ENCODE measurements around the gene SLC6A13. TPM values are rescaled to one million over a fixed set of nuclear protein-coding genes. Genes with fewer than 3 reads are reported as not detected.
"Not testable (repeated sequence)": the region's sequence is repeated elsewhere in the genome, so short reads cannot be mapped to it uniquely, and the experiment has no call there.

SLC6A13 gene
- total RNA-seq, 1 experiment from 2014 or later, result not detected

DNA sequence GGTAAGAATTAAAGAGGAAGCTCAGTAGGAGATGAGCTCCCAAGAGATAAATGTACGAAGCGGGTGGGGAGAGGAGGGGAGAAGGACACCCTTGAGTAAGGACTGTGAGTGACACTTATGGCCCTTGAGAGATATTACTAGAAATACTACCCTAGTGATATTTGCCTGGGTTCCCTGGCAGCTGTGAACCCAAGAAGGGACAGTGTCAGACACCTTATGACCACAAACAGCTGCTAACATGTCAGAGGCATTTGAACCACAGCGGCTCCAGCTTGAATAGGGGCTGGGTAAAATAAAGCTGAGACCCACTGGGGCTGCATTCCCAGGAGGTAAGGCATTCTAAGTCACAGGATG is 29.0 kb downstream of the SLC6A13 start:
- no peak for DNase-seq (ENCODE audit: low read depth)

DNA sequence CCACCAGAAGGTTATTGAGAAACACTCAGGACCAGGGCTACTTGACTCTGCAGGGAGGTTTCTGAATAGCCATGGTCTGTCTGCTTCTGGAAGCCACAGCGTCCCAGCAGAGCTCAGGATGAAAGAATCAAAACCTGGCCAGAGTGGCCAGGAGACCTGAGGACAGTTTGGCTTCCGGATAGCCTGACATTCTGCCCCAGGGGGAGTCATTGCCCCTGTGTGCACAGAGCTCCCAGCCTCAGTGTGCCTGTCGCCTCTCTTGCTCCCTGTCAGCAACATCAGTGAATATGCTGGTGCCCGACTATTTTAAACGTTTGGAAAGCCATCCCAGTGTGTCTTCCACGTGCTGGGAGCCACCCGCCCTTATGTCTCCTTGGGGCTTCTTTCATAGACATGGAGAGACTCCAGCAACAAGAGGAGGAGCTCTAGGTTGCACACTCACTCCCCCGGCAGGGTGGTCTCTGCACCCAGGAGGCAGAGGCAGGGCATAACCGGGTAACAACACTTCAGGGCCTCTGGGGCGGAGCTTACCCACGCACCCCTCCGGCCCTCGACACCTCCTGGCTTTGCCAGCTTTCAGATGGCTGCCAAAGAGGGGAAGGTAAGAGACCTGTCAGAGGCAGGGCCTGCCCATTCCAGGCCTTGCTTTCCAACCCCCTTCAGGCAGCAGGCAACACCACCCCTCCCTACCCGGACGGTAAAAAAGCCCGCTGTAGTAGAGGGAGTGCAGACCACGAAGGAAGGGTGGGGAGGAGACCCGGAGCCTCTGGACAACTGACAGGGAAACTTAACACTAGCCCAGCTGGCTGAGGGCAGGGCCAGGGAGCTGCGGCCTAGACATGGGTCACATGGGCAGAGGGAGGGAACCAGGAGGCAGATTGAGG is 29.7 kb downstream of the SLC6A13 start:
- no peak for DNase-seq (ENCODE audit: low read depth)

DNA sequence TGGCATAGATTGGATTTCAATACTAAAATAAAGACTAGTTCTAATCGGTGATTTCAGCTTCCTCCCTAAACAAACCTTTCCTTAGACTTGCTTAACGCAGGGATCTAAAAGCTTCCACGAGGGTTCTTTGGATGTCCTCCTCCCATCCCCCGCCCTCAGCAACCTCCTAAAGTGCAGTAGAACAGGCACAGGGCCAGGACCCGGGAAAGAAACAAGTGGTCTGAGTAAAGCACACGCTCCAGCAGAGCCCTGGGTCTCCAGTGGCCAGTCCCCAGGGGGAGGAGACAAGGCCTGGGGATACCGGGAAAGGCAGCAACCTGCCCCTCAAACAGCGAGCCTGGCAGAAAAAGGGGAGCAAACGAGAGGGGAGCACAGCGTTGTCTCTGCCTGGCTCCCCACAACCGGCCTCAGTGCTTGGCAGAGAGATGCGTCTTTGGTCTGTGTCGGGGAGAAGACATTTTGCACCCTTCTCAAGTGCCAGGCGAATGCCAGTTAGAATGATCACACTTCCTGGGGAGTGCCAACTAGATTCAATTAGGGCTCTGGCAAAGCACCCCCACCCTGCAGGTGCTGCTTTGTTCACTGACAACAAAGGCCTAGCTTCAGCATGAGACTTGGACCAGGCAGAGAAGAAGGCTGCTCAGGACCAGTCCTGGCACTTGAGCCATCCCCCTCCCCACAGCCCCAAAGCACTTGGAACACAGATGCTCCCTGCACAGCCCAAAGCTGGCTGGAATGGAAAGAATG is 31.5 kb downstream of the SLC6A13 start:
- DNase-seq (ENCODE audit: low read depth), result no peak

DNA sequence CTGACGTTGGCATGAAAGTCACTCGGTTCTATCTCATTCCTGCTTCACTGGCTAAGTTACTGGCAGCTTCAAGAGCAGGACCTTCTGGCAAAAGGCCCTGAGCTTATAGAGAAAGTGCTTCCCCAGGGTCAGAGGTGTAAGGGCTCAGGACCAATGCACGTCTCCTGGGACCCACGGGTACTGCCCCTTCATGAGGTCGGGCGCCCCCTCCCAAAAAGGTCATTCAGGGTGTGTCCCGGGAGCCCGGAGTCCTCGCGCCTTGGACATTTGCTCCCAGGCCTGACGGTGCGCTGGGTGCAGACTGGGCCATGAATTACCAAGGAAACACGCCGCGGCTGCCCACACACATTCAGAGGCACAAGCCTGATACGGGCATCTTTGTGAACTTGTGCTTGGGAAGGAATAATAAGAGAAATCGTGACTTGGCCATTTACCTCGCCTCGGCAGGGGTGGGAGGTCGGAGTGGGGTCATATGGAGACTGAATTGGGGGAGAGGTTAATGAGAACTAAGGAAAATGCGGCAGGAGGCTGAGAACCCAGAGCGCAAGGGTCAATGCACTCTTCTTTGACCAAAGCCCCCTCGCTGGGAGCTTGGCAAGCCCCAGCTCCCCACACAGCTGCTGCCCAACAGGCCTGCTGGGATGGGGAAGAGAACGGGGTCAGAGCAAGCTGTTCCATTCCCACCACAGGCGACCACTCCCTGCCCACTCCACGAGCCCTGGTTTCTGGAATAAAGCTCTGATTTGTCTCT is 33.0 kb downstream of the SLC6A13 start:
- no peak for DNase-seq (ENCODE audit: low read depth)

DNA sequence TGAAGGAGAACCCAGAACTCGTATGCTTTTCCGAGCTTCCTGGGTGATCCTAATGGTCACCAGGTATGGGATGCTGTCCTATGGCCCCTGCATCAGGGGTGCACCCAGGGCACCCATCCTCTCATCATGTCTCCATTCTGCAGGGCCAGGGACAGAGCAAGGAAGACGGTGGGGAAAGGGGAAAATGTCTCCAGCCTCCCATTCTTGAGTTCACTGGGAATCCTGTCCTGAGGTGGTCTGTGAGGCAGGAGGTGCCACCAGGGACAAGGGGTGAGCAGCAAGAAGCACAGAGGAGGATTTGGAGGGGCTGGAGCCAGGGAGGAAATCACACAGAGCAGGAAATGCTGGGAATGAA is 33.8 kb downstream of the SLC6A13 start:
- no peak for DNase-seq (ENCODE audit: low read depth)

DNA sequence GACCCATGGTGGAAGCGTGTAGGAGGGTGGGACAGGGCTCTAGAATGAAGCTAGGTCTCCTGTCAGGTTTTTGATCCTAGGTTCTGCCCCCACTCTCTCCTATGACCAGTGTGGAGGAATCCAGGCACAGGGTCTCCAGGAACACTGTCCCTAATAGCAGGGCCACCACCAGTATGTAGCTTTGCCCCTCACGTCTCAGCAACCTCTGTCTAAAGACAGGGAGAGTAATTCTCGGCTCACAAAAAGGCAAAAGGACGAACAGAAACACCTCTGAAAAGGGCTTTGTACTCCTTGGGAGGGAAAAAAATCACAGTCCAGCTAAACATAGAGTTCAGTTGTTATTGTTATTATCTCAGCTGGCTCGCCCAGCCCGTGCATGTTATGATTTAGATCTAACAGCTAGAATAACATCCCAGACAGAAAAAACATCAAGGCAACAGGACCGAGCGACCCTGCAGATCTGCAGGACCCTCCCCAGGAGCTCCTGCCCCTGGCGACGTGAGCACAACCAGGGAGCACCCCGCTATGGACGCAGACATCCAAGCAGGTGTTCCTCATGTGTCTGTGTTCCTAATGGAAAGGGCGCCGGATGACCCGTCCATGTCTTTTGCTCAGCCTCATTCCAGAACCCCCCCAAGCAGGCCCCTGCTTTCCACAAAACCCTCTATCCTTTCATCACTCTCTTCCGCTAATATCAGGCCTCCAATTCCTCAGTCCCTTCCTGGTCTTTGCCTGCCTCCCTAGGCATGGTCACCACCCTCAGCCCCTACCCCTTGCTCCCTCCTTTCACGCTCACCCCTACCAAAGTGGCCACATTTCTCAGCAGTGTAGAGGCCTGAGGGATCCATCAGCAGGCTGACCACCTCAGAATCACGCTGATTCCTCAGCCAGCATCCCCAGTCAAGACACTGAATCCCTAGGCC is 34.5 kb downstream of the SLC6A13 start:
- no peak for DNase-seq (ENCODE audit: low read depth)

DNA sequence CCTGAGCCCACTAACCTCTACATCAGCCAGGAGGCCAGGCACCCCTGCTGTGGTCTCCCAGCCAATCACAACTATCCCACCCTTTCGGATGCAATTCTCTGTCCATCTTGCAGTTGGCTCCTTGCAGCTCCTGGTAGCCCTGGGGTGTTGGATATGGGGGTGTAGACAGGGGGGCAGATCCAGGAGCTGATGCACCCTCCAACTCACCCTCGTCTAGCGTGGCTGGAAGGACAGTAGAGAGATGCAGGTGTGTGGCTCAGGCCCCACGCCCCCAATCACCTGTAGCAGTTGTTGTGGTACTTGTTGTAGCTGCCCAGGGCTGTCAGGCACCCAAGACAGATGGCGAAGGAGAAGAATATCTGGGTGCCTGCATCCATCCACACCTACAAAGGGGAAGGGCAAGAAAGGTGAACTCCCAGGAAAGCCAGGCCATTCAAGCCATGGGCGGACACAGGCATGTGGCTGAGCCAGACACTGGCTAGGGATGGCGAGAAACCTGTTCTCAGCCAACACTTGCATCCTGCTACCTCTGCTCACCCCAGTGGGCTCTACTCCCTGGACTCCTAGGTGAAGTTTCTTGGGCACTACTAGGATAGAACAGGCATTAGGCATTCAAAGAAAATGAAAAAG is 35.2 kb downstream of the SLC6A13 start:
- DNase-seq (ENCODE audit: low read depth), result no peak

DNA sequence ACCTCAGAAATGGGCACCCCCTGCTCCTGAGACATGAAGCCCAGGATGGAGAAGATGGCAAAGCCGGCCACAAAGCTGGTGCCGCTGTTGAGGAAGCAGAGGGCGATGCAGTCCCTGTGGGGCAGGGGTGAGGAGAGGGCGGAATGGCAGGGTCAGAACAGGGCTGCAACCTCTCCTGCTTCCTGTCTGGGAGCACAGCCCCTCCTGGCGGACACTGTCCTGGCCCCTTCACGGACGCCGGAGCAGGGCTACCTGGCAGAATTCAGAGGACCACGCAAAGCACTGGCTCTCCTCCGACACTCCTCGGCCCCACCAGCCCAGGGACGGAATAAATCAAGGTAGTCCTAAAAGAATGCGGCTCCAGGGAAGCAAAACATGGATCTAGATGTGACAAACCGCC is 36.2 kb downstream of the SLC6A13 start:
- no peak for DNase-seq (ENCODE audit: low read depth)

DNA sequence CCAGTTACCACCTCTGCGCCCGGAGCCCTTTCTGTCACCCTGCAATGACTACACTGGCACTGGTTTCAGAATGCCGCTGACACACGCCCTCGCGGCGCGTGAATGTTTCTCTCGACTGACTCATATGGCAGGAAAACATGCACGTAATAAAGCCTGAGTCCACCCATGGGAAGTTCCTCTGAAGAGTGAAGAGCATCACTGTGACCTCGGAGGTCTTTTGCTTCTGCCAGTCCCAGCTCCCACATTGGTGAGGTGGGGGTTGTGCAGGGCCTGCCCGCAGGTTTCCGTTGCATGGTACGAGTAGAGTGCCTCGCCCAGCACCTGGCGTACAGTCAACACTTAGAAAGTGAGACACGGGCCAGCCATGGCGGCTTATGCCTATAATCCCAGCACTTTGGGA is 37.6 kb downstream of the SLC6A13 start:
- no peak for DNase-seq (ENCODE audit: low read depth)

DNA sequence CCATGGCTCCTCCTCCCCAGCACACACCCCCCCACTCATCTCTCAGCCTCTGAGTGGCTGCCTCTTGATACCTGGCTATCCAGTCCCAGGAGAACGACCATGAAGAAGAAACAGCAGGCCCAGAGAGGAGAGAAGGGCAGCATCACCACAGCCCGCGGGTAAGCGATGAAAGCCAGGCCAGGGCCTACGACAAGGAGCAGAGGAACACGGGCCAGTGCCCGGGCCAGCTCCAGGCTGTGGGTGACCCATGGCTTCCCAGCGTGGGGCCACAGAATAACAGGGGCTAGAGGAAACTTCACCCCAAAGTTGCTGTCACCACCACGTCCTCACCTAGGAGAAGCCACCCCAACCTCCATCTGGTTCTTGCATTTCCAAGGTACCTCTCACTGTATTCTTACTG is 38.3 kb downstream of the SLC6A13 start:
- no peak for DNase-seq (ENCODE audit: low read depth)

DNA sequence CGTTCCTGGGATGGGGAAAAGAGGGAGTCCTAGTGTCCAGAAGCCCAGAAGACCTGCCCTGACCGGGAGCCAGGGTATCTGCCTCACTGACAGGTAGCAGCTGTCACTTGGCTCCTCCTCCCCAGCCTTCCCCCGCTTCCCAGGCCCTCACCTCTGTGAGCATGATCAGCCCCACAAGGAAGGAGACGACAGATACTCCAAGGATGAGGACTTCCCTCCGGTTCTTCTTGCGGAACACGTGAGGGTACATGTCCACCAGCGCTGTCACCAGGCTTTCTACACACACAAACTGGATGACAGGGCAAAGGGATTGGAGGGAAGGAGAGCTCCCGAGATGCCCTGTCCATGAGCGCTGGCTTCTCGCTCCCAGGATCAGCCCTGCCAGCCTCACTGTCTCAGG is 38.8 kb downstream of the SLC6A13 start:
- DNase-seq (ENCODE audit: low read depth), result no peak

DNA sequence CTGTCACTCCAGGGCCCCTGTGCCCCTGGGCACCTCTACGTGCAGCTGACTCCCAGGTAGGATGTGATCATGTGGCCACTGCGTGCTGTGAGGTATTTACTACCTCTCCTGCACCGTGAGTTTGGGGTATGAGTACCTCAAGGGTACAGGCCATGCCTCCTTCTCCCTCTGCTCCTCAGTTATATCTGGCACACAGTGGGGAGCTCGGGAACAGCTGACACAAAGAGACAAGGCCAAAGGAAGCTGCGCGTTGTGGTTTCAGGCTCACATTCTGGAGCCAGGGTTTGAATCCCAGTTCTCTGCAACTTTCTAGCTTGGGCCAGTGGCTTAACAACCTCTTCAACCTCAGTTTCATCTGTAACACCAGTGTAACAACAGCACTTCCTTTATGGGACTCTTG is 40.9 kb downstream of the SLC6A13 start:
- DNase-seq (ENCODE audit: low read depth), result no peak

DNA sequence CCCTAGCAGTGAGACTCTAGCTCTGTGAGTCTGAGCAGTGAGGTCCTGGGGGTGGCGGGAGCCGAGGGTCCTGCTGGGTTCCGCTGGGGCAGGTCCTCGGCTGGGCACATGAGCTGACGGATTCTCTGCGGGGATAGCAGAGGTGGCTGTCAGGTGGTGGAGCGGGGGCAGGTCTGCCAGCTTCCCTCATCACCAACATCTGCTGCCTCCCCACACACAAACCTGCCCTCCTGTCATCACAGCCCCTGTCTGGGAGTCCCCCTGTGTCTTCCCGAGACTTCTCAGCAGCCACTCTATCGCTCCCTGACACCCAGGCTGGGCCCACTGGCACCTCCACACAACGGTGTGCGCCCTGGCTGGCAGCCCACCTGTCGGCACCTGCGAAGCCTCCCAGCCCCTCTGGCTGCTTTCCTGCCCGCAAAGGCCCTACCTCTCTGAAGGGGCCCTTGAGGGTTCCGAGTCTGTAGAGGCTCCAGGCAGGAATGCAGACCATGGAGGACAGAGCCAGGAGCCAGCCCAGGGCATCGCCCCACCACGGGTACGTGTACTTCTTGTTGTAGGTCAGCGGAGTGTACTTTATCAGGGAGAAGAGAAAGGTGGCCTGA is 41.6 kb downstream of the SLC6A13 start:
- no peak for DNase-seq (ENCODE audit: low read depth)

DNA sequence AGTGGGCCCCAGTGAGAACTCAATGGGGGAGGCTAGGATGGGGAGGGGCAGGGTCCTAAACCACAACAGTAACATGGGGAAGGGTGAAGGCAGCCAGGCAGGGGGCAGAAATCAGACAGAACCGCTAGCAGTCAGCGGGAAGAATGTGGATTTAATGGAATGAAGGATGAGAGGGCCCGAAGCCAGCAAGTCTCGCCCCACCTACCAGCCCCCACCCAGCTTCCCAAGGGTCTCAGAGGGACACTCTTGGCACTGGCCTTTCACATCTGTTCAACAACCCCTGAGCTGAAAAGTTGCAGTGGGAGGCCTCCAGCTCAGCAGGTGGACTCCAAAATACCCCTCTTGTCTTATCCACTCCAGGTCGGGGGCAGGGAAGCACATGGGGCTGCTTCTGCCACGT is 42.1 kb downstream of the SLC6A13 start:
- no peak for DNase-seq (ENCODE audit: low read depth)

DNA sequence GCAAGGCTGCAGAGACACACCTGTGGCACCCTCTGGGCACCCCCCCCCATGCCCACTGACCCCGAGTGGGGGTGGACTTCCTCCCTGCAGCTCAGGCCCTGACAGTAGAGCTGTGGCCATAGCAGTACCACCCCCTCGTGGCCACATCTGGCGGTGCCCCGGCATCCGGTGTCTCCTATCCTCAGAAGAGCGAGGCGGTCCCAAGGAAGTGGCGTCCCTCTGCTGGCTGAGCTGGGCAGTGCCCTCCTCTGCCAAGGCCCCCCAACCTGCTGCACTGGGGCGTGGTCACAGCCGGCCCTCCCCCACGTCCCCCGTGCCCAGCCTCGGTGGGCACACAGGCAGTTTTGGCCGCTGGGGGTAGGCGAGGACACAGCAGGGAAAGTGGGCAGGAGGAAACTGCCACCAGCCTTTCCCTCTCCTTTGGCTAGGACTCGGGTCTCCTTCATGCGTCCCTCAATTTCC is 42.7 kb downstream of the SLC6A13 start:
- peak; percentile 32 for DNase-seq (ENCODE audit: low read depth)

DNA sequence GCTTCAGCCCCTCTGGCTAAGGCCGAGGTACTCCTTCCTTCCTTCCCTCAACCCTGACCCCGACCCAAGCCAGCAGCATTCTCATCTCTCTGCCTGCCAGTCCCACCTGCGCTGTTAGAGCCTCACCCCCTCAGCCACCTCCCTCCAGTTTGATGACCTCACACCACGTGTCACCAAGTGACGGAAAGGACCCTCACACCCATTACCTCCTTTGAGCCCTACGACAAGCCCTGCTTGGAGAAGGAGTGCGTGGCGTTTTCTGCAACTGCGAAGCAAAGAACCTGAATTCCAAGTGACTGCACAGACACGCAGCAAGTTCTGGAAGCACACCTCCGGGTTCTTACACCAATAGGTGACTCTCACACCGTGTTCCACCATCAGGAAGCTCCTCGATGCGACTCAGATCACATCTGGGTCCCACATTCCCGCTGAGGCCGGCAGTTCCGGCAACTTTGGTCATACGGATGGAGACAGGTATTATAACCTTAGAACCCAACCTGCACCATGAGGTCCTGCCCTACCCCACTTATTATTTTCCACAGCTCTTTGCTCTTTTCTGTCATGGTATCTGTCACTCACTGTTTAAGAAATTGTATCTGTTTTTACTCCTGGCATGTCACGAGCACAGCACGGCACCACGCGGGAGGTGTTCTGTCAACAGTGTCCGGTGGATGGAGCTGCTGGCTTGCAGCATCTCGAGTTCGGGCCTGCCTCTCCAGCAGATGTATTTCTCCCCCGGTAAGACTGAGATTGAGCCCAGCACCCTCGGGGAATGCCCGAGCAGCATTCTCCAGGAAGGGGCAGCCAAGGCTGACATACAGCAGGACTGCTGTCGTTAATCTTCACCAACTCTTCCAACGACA is 43.7 kb downstream of the SLC6A13 start:
- no peak for DNase-seq (ENCODE audit: low read depth)

DNA sequence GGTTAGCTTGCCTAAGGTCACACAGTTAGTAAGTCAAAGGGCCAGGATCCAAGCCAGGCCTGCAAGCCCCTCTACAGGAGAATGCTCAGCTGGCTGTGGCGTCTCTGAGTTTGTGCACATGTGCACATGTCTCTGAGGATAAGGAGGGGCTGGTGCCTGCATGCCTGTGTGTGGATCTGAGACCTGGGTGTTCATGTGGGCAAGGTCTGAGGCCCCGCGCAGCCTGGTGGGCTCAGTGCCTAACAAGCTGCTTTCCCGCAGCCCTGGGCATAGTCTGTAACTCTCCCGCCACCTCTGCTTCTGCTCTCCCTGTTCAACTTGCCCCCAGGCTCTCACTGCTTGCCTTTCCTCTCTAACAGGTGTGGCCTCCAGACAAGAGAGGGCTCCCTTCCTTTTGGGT is 44.4 kb downstream of the SLC6A13 start:
- DNase-seq (ENCODE audit: low read depth), result no peak

DNA sequence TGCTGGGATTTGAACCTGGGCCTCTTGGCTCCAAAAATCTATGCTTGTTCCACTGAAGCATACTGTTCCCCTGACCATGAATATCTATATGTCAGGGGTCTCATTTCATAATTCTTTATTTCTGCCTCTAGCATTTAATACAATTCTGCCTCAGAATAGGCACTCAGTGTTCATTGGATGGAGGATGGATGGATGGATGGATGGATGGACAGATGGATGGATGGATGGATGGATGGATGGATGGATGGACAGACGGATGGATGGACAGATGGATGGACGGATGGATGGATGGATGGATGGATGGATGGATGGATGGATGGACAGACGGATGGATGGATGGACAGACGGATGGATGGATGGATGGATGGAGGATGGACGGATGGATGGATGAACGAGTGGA is 45.6 kb downstream of the SLC6A13 start:
- not testable (repeated sequence) for DNase-seq (ENCODE audit: low read depth)

DNA sequence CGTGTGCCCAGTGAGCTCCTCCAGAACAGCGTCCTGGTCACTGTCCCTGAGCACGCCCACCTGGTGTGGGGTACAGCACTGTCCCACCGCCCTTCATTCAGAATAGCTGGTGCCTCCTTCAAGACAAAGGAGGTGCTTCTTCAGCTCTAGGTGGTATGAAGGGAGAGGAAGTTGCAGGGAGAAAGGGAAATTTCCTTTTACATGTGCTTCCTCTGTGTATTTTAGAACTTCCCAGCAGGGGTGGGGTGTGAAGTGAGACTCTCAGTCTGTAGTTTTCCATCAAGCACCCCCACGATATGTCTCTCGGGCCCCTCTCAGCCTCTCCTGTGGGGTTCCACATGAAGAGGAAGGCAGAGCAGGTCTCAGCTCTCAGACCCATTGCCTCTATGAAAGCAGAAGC is 47.5 kb downstream of the SLC6A13 start:
- no peak for DNase-seq (ENCODE audit: low read depth)

Measured in M059J (cell line).